ENCODE data around the gene PTTG1. TPM values are rescaled to one million over a fixed set of nuclear protein-coding genes. Genes with fewer than 3 reads are reported as not detected.
A peak's percentile ranks its signal among the peaks of the same experiment; 100 is the strongest.

PTTG1 gene
- total and polyA plus RNA-seq, 12 donors, result 2.2 to 56.3 (median 6.0) TPM

- H3K27ac ChIP-seq, result peak overlapping the region; percentile 75 to 90 (median 85)
- H3K36me3 ChIP-seq (replicated peaks in 1 of 2), result peaks cover 0 to 3% of the 10 kb centered on the region in 2 donors
- DNase-seq, result no peak
- 32 to 41% (median 34%) methylated on average over 11 of the region's 11 CpGs for WGBS, 4 donors
- TF ChIP-seq, protein P1, sequence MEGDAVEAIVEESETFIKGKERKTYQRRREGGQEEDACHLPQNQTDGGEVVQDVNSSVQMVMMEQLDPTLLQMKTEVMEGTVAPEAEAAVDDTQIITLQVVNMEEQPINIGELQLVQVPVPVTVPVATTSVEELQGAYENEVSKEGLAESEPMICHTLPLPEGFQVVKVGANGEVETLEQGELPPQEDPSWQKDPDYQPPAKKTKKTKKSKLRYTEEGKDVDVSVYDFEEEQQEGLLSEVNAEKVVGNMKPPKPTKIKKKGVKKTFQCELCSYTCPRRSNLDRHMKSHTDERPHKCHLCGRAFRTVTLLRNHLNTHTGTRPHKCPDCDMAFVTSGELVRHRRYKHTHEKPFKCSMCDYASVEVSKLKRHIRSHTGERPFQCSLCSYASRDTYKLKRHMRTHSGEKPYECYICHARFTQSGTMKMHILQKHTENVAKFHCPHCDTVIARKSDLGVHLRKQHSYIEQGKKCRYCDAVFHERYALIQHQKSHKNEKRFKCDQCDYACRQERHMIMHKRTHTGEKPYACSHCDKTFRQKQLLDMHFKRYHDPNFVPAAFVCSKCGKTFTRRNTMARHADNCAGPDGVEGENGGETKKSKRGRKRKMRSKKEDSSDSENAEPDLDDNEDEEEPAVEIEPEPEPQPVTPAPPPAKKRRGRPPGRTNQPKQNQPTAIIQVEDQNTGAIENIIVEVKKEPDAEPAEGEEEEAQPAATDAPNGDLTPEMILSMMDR (IDR thresholded peaks at IDR 0.05), result no peak
- TF ChIP-seq POLR2A (IDR thresholded peaks at IDR 0.05), result no peak
- H3K4me3 ChIP-seq, result peak overlapping the region in 2 of 4 donors; percentile 59 to 71
- H3K4me1 ChIP-seq (replicated peaks in 1 of 2), result peaks cover 12 to 33% of the 10 kb centered on the region in 2 donors
- no peaks in the 10 kb centered on the region for H3K27me3 ChIP-seq
- intact Hi-C loops (cut with DNase I), result no loop called here
- no peaks in the 10 kb centered on the region for H3K9me3 ChIP-seq (replicated peaks in 1 of 3)
These were observed 2.0 kb upstream of the PTTG1 start for GRCh38 chr5:160419458-160420330.

DNA sequence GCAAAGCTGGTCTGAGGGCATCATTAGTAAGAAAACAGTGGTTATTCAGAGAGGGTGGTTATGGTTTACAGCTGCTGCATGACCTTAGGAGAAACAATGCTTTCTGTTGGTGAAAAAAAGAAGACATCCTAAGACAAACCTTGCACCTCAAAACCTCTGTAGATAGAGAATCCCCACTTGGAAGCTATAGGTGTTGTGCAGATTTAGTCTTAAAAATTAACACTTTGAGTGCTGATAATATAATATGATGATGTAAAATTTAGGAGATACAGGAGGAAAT, 1.4 kb upstream of the PTTG1 start:
- peaks cover 12 to 33% of the 10 kb centered on the region in 2 donors for H3K4me1 ChIP-seq (replicated peaks in 1 of 2)
- TF ChIP-seq POLR2A (IDR thresholded peaks at IDR 0.05), result no peak
- TF ChIP-seq, protein P1 (IDR thresholded peaks at IDR 0.05), result no peak
- intact Hi-C loops (cut with DNase I), result no loop called here
- H3K27ac ChIP-seq, result peak overlapping the region in 2 of 5 donors; percentile 85 to 90
- no peaks in the 10 kb centered on the region for H3K36me3 ChIP-seq (replicated peaks in 1 of 2)
- H3K9me3 ChIP-seq (replicated peaks in 1 of 3), result no peaks in the 10 kb centered on the region
- H3K4me3 ChIP-seq, result no peak overlapping the region
- DNase-seq, result no peak
- no peaks in the 10 kb centered on the region for H3K27me3 ChIP-seq

- Histone ChIP-seq H3K27me3 (no peaks in the 10 kb centered on the region), H3K36me3 (replicated peaks in 1 of 2) (no peaks in the 10 kb centered on the region), H3K27ac (no peak overlapping the region), H3K4me1 (replicated peaks in 1 of 2) (peaks cover 3 to 14% of the 10 kb centered on the region in 2 donors), H3K9me3 (replicated peaks in 1 of 3) (no peaks in the 10 kb centered on the region), H3K4me3 (no peak overlapping the region)
- no peak for DNase-seq
- TF ChIP-seq, protein P1 (IDR thresholded peaks at IDR 0.05), result no peak
- no peak for TF ChIP-seq POLR2A (IDR thresholded peaks at IDR 0.05)
- intact Hi-C loops (cut with DNase I), result no loop called here
- 34 to 41% (median 38%) methylated on average over 2 of the region's 2 CpGs for WGBS, 4 donors
These were observed 1.4 kb downstream of the PTTG1 start for GRCh38 chr5:160423099-160423498.

GRCh38 chr5:160427607-160428006, 6.0 kb downstream of the PTTG1 start:
- Histone ChIP-seq H3K27ac (no peak overlapping the region), H3K27me3 (no peaks in the 10 kb centered on the region), H3K9me3 (replicated peaks in 1 of 3) (no peaks in the 10 kb centered on the region), H3K36me3 (replicated peaks in 1 of 2) (no peaks in the 10 kb centered on the region), H3K4me1 (replicated peaks in 1 of 2) (no peaks in the 10 kb centered on the region), H3K4me3 (no peak overlapping the region)
- intact Hi-C loops (cut with DNase I), result no loop called here
- no peak for DNase-seq
- no peak for TF ChIP-seq POLR2A (IDR thresholded peaks at IDR 0.05)
- TF ChIP-seq, protein P1 (IDR thresholded peaks at IDR 0.05), result no peak
- 78 to 86% (median 80%) methylated on average over 3 to 4 of the region's 4 CpGs for WGBS, 4 donors
